Activated T-cell treated with anti-CD3 and anti-CD28 coated beads, Interleukin-2, amount 50 U/mL, for 4 hours (primary cell): Measurements from ENCODE around the gene DDX39A. TPM values are rescaled to one million over a fixed set of nuclear protein-coding genes. Genes with fewer than 3 reads are reported as not detected.
A peak's percentile ranks its signal among the peaks of the same experiment; 100 is the strongest.
"Not testable (repeated sequence)": the region's sequence is repeated elsewhere in the genome, so short reads cannot be mapped to it uniquely, and the experiment has no call there.

Source experiments
- ATAC-seq, 2 donors: fragments of 200-7000 bp; cut with Tn5 transposase; one replicate each; pipeline ENCODE4 v1.10.0; 2021
- DNase-seq: peaks from one replicate; pipeline ENCODE4 v3.0.0-alpha.2; 2020
- H3K27me3 Mint-ChIP-seq: one replicate; pipeline ENCODE4 v1.8.0; 2021; ENCODE audit warnings: low read depth, mixed read lengths
- H3K36me3 Mint-ChIP-seq: one replicate; pipeline ENCODE4 v1.8.0; 2022; ENCODE audit warnings: mixed read lengths; ENCODE audit not compliant: insufficient read depth
- H3K4me1 Mint-ChIP-seq: one replicate; pipeline ENCODE4 v1.8.0; 2021; ENCODE audit warnings: low read depth, mixed read lengths
- H3K4me3 Mint-ChIP-seq: one replicate; pipeline ENCODE4 v1.8.0; 2021; ENCODE audit warnings: mild to moderate bottlenecking, moderate library complexity, mixed read lengths
- H3K9me3 Mint-ChIP-seq: one replicate; pipeline ENCODE4 v1.8.0; 2021; ENCODE audit warnings: mixed read lengths
- total RNA-seq, 3 donors: library from RNA; stranded (reverse); gene quantifications; one replicate each; pipeline ENCODE4 v1.2.1, GENCODE V29; 2021

DDX39A gene
- total RNA-seq, 3 donors from 2014 or later: 538 to 557 (median 548) TPM

DNA sequence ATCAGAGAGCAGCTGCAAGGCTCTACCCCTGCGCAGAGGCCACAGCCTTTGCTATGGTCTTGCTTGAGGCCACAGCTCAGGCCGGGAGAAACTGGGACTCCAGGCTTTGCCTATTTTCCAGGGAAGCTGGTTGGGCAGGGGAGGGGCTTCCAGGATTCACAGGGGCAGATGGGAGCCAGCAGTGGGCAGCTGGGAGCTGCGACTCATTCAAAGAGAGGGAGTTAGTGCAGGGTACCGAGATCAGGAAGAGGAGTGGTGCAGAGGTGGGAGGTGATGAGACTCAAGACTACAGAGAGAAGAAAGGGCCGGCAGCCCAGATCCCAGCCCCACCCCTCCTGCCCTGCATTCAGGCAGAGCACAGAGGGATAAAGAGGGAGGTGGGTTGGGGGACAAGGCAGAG lies 25.8 kb downstream of the DDX39A start:
- ATAC-seq (no peak), DNase-seq (no peak)
- Mint-ChIP-seq H3K9me3 (no peaks in the 10 kb centered on the region), H3K27me3 (no peaks in the 10 kb centered on the region), H3K4me1 (peaks cover 14% of the 10 kb centered on the region), H3K36me3 (peaks cover 43% of the 10 kb centered on the region), H3K4me3 (no peak overlapping the region)

DNA sequence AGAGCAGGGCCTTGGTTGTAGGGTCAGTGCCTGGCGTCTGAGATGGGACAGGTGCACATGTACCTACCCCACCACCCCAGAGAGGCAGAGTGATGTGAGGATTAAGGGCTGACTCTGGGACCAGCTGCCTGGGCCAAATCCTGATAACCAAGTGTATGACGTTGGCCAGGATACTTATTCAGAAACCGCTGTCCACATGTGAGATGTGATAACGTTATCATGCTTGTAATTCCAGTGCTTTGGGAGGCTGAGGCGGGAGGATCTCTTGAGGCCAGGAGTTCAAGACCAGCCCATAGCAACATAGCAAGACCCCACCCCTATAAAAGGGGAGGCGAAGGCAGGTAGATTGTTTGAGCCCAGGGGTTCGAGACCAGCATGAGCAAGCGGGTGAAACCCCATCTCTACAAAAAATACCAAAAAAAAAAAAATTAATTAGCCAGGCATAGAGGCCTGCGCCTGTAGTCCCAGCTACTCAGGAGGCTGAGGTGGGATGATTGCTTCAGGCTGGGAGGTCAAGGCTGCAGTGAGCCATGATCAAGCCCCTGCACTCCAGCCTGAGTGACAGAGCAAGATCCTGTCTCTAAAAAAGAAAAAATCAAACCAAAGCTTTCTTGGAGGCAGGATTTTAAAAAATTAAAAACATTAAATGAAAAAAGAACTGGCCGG lies 27.9 kb downstream of the DDX39A start:
- DNase-seq (no peak), ATAC-seq (no peak)
- Mint-ChIP-seq H3K4me1 (peaks cover 8% of the 10 kb centered on the region), H3K36me3 (peaks cover 31% of the 10 kb centered on the region), H3K27me3 (no peaks in the 10 kb centered on the region), H3K9me3 (no peaks in the 10 kb centered on the region), H3K4me3 (no peak overlapping the region)

DNA sequence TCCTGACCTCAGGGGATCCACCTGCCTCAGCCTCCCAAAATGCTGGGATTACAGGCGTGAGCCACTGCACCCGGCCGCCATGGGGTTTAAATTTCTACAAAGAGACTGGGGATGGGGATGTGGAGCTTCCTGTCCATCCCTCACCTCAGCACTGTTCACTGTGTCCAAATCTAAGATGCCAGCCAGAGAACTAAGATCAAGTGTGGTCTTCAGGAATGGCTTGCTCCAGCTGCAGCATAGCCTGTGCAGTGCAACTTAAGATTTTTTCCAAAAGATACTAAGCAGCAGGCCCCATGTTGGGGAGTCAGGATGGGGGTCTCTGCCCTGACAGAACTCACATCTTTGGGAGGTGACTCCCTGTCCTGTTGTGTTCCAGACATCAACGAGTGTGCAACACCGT lies 28.6 kb downstream of the DDX39A start:
- Mint-ChIP-seq H3K36me3 (peaks cover 25% of the 10 kb centered on the region), H3K4me3 (no peak overlapping the region), H3K9me3 (no peaks in the 10 kb centered on the region), H3K4me1 (peaks cover 8% of the 10 kb centered on the region), H3K27me3 (no peaks in the 10 kb centered on the region)
- ATAC-seq (no peak), DNase-seq (no peak)

DNA sequence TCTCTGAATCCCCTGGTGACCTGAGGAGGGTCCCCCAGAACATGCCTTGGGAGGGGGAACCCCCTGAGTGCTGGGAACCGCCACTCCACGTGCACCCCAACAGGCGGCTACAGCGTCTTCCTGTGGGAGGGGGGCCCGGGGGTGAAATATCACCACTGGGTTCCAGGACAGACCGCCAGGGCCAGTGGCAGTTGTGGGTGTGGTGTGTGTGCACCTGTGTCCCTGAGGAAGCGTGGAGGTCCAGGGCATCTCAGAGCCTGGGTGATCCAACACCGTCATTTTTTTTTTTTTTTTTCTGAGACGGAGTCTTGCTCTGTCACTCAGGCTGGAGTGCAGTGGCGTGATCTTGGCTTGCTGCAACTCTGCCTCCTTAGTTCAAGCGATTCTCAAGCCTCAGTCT lies 33.6 kb downstream of the DDX39A start:
- no peaks in the 10 kb centered on the region for H3K27me3 Mint-ChIP-seq
- peaks cover 27% of the 10 kb centered on the region for H3K4me1 Mint-ChIP-seq
- peaks cover 17% of the 10 kb centered on the region for H3K36me3 Mint-ChIP-seq
- DNase-seq: no peak
- no peak for ATAC-seq
- H3K9me3 Mint-ChIP-seq: no peaks in the 10 kb centered on the region
- H3K4me3 Mint-ChIP-seq: peak overlapping the region; percentile 97

DNA sequence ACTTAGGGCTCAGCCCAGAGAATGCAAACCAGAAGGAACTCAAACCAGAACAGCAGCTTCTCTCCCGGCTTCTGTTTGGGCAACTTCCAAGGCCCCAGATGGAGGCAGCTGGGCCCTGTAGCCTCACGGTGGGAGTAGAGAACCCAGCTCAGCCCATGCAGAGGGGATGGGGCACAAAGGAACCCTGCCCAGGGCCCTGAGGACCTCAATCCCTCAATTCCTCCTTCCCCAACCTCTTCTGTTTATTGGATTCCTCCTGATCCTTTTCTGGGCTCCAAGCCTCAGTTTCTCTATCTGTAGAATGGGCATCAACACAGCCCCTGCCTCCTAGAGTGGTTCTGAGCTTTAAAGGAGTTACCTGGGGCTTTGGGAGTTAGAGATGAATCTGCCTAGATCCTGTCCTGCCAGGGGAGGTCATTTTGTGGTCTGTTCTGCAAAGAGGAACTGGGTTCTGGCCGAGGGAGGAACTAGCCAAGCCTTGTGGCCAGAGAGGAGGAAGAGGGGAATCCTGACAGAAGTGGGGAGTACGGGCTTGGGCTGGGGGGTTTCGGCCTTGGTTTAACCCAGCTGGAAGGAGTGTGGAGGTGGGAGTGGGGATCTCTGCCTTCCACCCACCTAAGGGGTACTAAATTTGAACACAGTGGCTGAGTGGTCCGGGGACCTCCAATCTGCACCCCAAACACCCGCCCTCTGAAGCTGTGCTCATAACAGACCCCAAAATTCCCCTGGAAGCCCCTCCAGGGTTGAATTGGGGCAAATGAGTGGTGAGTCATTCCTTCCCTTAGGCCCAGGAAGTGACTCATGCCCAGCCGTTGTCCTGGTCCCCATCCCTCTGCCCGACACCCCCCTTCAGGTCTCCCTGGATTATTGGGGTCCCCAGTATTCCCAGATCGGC lies 35.2 kb downstream of the DDX39A start:
- H3K9me3 Mint-ChIP-seq: no peaks in the 10 kb centered on the region
- H3K4me1 Mint-ChIP-seq: peaks cover 40% of the 10 kb centered on the region
- peak overlapping the region; percentile 97 for H3K4me3 Mint-ChIP-seq
- H3K36me3 Mint-ChIP-seq: peaks cover 15% of the 10 kb centered on the region
- no peaks in the 10 kb centered on the region for H3K27me3 Mint-ChIP-seq
- peak; percentile 53 for DNase-seq
- ATAC-seq: peak; percentile 19 to 23

DNA sequence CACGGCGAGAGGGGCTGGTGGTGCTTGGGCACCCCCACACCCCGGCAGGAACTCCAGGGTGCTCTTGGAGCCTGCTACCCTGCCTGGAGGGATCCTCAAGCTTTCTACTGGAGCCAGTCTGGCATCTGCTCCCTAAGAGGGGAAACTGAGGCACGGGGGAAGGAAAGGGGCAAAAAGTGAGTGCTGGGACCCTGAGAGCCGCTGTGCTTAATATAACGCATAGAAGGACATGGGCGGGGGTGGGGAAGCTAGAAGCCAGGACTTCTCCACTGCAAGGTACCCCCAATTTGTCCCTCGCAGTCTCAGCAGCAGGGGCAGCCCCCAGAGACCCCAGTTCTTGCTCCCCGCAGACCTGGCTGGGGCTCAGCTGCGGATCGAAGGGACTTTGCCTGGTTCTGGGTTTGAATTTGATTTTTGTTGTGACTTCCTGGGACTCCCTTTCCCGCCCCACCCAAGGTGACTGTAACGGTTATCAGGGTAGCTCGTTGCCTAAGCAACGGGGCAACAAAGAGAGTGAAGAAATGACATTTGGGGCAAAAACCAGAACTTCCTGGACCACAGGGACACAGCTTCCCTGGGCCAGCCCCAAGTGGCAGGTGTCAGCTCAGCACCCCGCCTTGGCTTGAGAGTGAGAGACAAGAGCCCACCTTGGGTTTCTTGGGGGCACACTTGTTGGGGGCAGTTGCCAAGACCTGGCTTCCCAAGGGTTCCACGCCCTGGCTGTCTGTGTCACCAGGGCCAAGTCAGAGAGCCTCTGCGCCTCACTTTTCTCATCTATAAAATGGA lies 37.3 kb downstream of the DDX39A start:
- no peaks in the 10 kb centered on the region for H3K27me3 Mint-ChIP-seq
- ATAC-seq: peak; percentile 31 to 39
- H3K4me3 Mint-ChIP-seq: peak overlapping the region; percentile 97
- peak; percentile 58 for DNase-seq
- no peaks in the 10 kb centered on the region for H3K9me3 Mint-ChIP-seq
- peaks cover 40% of the 10 kb centered on the region for H3K4me1 Mint-ChIP-seq
- H3K36me3 Mint-ChIP-seq: peaks cover 9% of the 10 kb centered on the region

DNA sequence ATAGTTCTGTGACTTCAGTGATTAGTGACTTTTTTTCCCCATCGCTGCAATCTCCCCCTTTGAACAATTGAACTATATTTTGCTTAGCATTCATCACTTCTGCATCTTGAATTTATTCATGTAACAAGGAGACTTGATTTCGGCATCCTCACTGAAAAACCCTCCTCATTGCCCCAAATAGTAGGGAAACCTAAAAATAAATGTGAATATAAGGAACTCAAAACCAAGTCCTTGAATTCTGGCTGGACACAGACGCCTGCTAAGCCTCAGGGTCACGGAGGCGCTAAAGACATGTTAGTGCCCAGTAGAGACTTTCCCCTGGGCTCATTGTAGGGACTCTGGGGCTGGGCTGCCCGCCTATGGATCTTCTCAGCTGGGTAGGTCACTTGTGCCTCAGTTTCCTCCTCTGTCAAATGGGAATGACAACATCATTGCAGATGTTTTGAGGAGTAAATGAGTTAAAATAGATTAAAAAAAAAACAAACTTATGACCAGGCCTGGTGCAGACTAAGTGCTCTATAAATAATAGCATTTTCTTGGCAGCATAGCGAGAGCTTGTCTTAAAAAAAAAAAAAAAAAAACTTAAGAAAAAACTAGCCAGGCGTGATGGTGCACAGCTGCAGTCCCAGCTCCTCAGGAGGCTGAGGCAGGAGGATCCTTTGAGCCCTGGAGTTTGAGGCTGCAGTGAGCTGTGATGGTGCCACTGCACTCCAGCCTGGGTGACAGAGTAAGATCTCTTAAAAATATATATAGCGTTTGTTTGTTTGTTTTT lies 39.7 kb downstream of the DDX39A start:
- peaks cover 42% of the 10 kb centered on the region for H3K4me1 Mint-ChIP-seq
- ATAC-seq: no peak
- no peaks in the 10 kb centered on the region for H3K27me3 Mint-ChIP-seq
- no peaks in the 10 kb centered on the region for H3K9me3 Mint-ChIP-seq
- peaks cover 3% of the 10 kb centered on the region for H3K36me3 Mint-ChIP-seq
- no peak for DNase-seq
- H3K4me3 Mint-ChIP-seq: no peak overlapping the region

DNA sequence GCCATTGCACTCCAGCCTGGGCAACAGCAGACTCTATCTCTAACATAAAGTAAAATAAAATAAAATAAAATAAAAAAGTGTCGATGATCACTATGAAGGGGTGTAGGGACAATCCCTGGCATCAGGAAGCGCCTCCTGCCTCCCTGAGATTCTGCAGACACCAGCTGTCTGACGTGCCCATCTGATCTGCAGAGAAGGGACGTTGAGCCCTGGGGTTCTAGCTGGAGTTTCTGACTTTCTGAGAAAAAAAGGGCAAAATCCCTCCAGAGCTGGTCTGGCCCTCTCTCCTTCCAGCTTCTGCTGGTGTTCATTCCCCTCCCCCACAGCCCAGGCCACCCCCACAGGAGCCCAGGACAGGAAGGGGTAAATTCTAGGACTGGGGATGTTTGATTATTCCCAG lies 40.3 kb downstream of the DDX39A start:
- DNase-seq: no peak
- no peaks in the 10 kb centered on the region for H3K27me3 Mint-ChIP-seq
- ATAC-seq: no peak
- H3K4me1 Mint-ChIP-seq: peaks cover 44% of the 10 kb centered on the region
- no peak overlapping the region for H3K4me3 Mint-ChIP-seq
- H3K36me3 Mint-ChIP-seq: peaks cover 2% of the 10 kb centered on the region
- H3K9me3 Mint-ChIP-seq: no peaks in the 10 kb centered on the region

DNA sequence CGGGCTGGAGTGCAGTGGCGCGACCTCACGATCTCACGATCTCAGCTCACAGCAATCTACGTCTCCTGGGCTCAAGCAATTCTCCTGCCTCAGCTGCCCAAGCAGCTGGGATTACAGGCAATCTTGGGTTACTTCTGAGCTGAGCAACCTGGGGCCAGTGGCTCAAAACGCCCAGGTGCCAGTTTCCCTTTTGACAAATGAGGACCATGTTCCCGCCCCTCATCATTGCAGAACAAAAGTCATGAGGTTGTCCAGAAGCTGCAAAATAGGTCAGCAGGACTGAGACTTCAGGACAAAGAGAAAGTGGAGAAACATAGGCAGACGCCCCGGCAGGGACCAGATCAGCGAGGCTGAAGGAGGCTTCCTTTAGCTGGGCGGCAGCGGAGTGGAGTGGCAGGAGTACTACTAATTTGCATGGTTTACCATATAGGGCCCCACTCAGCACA lies 41.2 kb downstream of the DDX39A start:
- no peak for ATAC-seq
- H3K36me3 Mint-ChIP-seq: no peaks in the 10 kb centered on the region
- no peaks in the 10 kb centered on the region for H3K9me3 Mint-ChIP-seq
- no peak for DNase-seq
- H3K4me3 Mint-ChIP-seq: no peak overlapping the region
- H3K4me1 Mint-ChIP-seq: peaks cover 50% of the 10 kb centered on the region
- H3K27me3 Mint-ChIP-seq: no peaks in the 10 kb centered on the region

DNA sequence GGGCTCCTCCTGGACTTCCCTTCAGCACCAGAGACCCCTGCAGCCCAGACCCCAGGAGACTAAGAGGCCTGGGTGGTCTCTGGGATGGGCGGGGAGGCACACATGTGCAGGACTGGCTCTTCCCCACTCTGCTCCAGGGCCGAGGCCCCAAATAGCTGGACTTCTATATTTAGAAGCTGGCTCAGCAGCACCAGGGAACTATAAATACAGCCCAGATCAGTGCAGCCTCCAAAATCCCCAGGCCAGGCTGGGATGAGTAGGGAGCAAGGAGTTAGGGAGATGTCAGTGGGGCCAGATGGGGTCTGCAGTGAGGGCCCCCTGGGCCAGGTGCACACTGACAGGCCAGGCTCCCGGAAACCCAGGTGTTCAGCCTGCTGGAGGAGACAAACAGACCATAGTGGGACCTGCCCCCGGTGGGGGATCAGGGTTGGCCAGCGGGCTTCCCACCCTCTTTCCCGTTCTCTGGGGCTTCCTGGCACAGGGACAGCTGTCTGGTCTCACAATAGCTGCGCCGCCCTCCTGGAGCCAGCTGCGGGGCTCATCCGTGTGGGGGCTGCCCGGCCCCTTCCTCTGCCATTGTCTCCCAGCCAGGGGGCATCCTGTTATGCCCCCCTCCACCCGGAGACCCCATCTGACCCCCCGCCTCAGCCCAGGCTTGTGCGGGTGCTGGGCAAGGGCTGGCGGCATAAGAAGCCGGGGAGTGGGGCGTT lies 43.4 kb downstream of the DDX39A start:
- H3K36me3 Mint-ChIP-seq: no peaks in the 10 kb centered on the region
- DNase-seq (no peak), ATAC-seq (peak; percentile 9 to 12)
- peak overlapping the region; percentile 50 for H3K4me3 Mint-ChIP-seq
- peaks cover 66% of the 10 kb centered on the region for H3K4me1 Mint-ChIP-seq
- H3K9me3 Mint-ChIP-seq: no peaks in the 10 kb centered on the region
- no peaks in the 10 kb centered on the region for H3K27me3 Mint-ChIP-seq

DNA sequence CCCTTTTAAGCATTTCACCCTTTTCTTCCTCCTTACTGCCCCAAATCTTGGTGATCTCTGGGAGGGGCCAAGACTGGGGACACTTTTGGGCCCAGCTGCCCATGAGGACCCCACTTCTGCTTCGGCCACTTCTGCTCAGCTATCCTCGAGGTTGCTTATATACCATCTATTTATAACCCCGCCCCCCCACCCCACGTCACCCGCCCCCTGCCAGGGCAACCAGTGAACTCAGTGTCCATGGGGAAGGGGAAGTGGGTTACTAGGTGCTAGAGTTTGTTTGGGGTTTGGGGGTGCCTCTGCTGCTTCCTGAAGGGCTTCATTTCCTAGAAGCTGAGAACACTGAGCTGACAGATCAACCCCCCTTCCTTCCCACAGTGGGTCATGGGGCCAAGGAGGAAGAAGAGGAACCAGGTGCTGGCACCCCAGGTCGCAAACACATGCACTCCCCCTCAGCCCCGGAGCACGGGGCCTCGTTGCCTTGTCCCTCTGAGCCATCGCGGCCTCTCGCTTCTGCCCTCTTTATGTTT lies 44.0 kb downstream of the DDX39A start:
- Mint-ChIP-seq H3K27me3 (no peaks in the 10 kb centered on the region), H3K4me3 (peak overlapping the region; percentile 50), H3K36me3 (no peaks in the 10 kb centered on the region), H3K4me1 (peaks cover 66% of the 10 kb centered on the region), H3K9me3 (no peaks in the 10 kb centered on the region)
- peak; percentile 51 for DNase-seq
- ATAC-seq: peak; percentile 66 to 71

DNA sequence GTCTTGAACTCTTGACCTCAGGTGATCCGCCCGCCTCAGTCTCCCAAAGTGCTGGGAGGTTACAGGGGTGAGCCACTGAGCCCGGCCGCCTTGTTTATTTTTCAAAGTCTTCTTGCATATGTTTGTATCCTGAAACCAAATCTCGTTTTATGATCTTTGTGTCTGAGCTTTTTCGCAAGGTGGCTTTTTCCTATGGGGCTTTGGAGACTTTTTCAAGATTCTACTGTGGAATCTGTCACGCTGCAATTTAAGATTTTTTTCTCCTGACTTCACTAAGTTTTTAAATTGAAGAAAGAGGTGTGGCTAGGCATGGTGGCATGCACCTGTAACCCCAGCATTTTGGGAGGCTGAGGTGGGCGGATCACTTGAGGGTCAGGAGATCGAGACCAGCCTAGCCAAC lies 44.8 kb downstream of the DDX39A start:
- not testable (repeated sequence) for H3K9me3 Mint-ChIP-seq, H3K4me3 Mint-ChIP-seq, H3K27me3 Mint-ChIP-seq, H3K36me3 Mint-ChIP-seq, ATAC-seq, DNase-seq
- peaks cover 66% of the 10 kb centered on the region for H3K4me1 Mint-ChIP-seq

DNA sequence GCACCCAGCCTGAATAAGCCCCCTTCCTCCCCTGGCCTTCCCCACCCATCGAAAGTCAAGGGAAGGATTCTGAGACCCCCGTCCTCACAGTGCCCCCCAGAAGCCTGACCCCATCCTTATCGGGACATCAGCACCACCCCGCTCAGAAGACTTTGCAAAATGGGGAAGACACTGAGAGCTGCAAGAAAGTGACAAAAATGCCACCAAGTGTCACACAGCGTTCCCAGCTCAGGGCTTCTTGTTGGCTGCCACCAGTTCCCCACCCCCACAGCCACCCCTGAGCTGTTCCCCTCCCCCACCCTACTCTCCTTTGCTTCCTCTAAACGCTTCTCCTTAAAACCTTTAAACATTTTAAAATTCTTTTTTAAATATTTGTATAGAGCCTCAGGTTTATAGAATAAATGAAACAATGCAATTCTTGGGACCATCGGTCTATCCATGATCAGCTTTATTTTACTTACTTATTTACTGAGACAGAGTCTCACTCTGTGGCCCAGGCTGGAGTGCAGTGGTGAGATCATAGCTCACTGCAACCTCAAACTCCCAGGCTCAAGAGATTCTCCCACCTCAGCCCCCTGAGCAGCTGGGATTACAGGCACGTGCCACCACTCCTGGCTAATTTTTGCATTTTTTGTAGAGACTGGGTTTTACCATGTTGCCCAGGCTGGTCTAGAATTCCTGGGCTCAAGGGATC lies 46.6 kb downstream of the DDX39A start:
- H3K4me3 Mint-ChIP-seq, DNase-seq, H3K36me3 Mint-ChIP-seq, H3K9me3 Mint-ChIP-seq, ATAC-seq, H3K27me3 Mint-ChIP-seq: not testable (repeated sequence)
- H3K4me1 Mint-ChIP-seq: peaks cover 68% of the 10 kb centered on the region
